Neuron (in vitro differentiated cells): ENCODE results near the gene PPP2R2C.

ENCODE experiments used
- H2AFZ ChIP-seq: one replicate; pipeline ENCODE4 v1.6.1; 2013; ENCODE audit warnings: low read depth, mild to moderate bottlenecking, inconsistent platforms, low read length, moderate library complexity
- H3K27me3 ChIP-seq: one replicate; pipeline ENCODE4 v1.6.1; 2013; ENCODE audit warnings: low read length; ENCODE audit not compliant: insufficient read depth
- H3K36me3 ChIP-seq: one replicate; pipeline ENCODE4 v1.6.1; 2013; ENCODE audit warnings: low read length; ENCODE audit not compliant: insufficient read depth
- H3K4me1 ChIP-seq: one replicate; pipeline ENCODE4 v1.6.1; 2013; ENCODE audit warnings: low read length; ENCODE audit not compliant: insufficient read depth
- H3K4me3 ChIP-seq: 2 replicates; pipeline ENCODE4 v1.5.1; 2013; ENCODE audit warnings: mild to moderate bottlenecking, low read length, moderate library complexity
- H3K9me3 ChIP-seq: one replicate; pipeline ENCODE4 v1.6.1; 2013; ENCODE audit warnings: low read length

Gene PPP2R2C

GRCh38 chr4:6501171-6501570, 28.8 kb upstream of the PPP2R2C start:
- peaks cover 3% of the 10 kb centered on the region for H3K27me3 ChIP-seq
- H3K36me3 ChIP-seq, result no peaks in the 10 kb centered on the region
- no peak overlapping the region for H2AFZ ChIP-seq
- no peaks in the 10 kb centered on the region for H3K9me3 ChIP-seq
- no peak overlapping the region for H3K4me3 ChIP-seq
- H3K4me1 ChIP-seq, result no peaks in the 10 kb centered on the region

GRCh38 chr4:6500481-6501140, 28.2 kb upstream of the PPP2R2C start:
- Histone ChIP-seq H3K9me3 (no peaks in the 10 kb centered on the region), H3K4me3 (no peak overlapping the region), H3K27me3 (peaks cover 3% of the 10 kb centered on the region), H3K4me1 (no peaks in the 10 kb centered on the region), H3K36me3 (no peaks in the 10 kb centered on the region), H2AFZ (no peak overlapping the region)

GRCh38 chr4:6499238-6499600, 26.8 kb upstream of the PPP2R2C start:
- H3K4me3 ChIP-seq, result no peak overlapping the region

GRCh38 chr4:6498511-6499237, 26.3 kb upstream of the PPP2R2C start:
- Histone ChIP-seq H3K27me3 (peaks cover 12% of the 10 kb centered on the region), H3K4me3 (no peak overlapping the region), H3K9me3 (no peaks in the 10 kb centered on the region), H2AFZ (no peak overlapping the region), H3K36me3 (no peaks in the 10 kb centered on the region), H3K4me1 (peaks cover 4% of the 10 kb centered on the region)

More at GRCh38 chr4:6499238-6499600, 26.8 kb upstream of the PPP2R2C start:
- H3K9me3 ChIP-seq, result no peaks in the 10 kb centered on the region
- no peaks in the 10 kb centered on the region for H3K4me1 ChIP-seq
- H2AFZ ChIP-seq, result no peak overlapping the region
- H3K27me3 ChIP-seq, result peaks cover 12% of the 10 kb centered on the region
- no peaks in the 10 kb centered on the region for H3K36me3 ChIP-seq

GRCh38 chr4:6497796-6498195, 25.4 kb upstream of the PPP2R2C start:
- Histone ChIP-seq H3K4me1 (peaks cover 12% of the 10 kb centered on the region), H3K4me3 (no peak overlapping the region), H3K9me3 (no peaks in the 10 kb centered on the region), H3K36me3 (no peaks in the 10 kb centered on the region), H3K27me3 (peaks cover 16% of the 10 kb centered on the region), H2AFZ (no peak overlapping the region)

GRCh38 chr4:6495736-6496135, 23.3 kb upstream of the PPP2R2C start:
- Histone ChIP-seq H3K27me3 (peaks cover 18% of the 10 kb centered on the region), H3K4me1 (peaks cover 12% of the 10 kb centered on the region), H3K9me3 (no peaks in the 10 kb centered on the region), H3K36me3 (no peaks in the 10 kb centered on the region), H2AFZ (no peak overlapping the region), H3K4me3 (no peak overlapping the region)

GRCh38 chr4:6495296-6495590, 22.8 kb upstream of the PPP2R2C start:
- peaks cover 18% of the 10 kb centered on the region for H3K27me3 ChIP-seq

GRCh38 chr4:6494431-6495295, 22.2 kb upstream of the PPP2R2C start:
- H3K4me1 ChIP-seq, result peaks cover 12% of the 10 kb centered on the region
- no peaks in the 10 kb centered on the region for H3K9me3 ChIP-seq

More at GRCh38 chr4:6495296-6495590, 22.8 kb upstream of the PPP2R2C start:
- Histone ChIP-seq H3K36me3 (no peaks in the 10 kb centered on the region), H3K4me1 (peaks cover 12% of the 10 kb centered on the region), H2AFZ (no peak overlapping the region), H3K9me3 (no peaks in the 10 kb centered on the region), H3K4me3 (no peak overlapping the region)

GRCh38 chr4:6493658-6494304, 21.4 kb upstream of the PPP2R2C start:
- Histone ChIP-seq H3K36me3 (no peaks in the 10 kb centered on the region), H2AFZ (no peak overlapping the region), H3K9me3 (no peaks in the 10 kb centered on the region), H3K27me3 (peaks cover 15% of the 10 kb centered on the region), H3K4me1 (peaks cover 12% of the 10 kb centered on the region), H3K4me3 (no peak overlapping the region)

More at GRCh38 chr4:6494431-6495295, 22.2 kb upstream of the PPP2R2C start:
- no peak overlapping the region for H2AFZ ChIP-seq
- H3K36me3 ChIP-seq, result no peaks in the 10 kb centered on the region
- no peak overlapping the region for H3K4me3 ChIP-seq
- peaks cover 18% of the 10 kb centered on the region for H3K27me3 ChIP-seq

GRCh38 chr4:6492861-6493657, 20.6 kb upstream of the PPP2R2C start:
- H3K9me3 ChIP-seq, result no peaks in the 10 kb centered on the region
- H3K4me1 ChIP-seq, result peaks cover 12% of the 10 kb centered on the region
- no peaks in the 10 kb centered on the region for H3K36me3 ChIP-seq
- H2AFZ ChIP-seq, result no peak overlapping the region
- H3K27me3 ChIP-seq, result peaks cover 15% of the 10 kb centered on the region
- no peak overlapping the region for H3K4me3 ChIP-seq

GRCh38 chr4:6492027-6492590, 19.7 kb upstream of the PPP2R2C start:
- H3K4me3 ChIP-seq, result no peak overlapping the region
- no peaks in the 10 kb centered on the region for H3K9me3 ChIP-seq
- peaks cover 15% of the 10 kb centered on the region for H3K27me3 ChIP-seq
- H3K36me3 ChIP-seq, result no peaks in the 10 kb centered on the region
- H3K4me1 ChIP-seq, result peaks cover 12% of the 10 kb centered on the region
- no peak overlapping the region for H2AFZ ChIP-seq

- Histone ChIP-seq H3K36me3 (no peaks in the 10 kb centered on the region), H3K4me3 (no peak overlapping the region), H3K27me3 (peaks cover 15% of the 10 kb centered on the region), H2AFZ (no peak overlapping the region), H3K4me1 (peaks cover 12% of the 10 kb centered on the region), H3K9me3 (no peaks in the 10 kb centered on the region)
Observed at GRCh38 chr4:6491235-6491634, 18.8 kb upstream of the PPP2R2C start.
